GM21367 (cell line): ENCODE measurements around the gene ERI3.

Source experiments
- ATAC-seq: cut with Tn5 transposase; IDR thresholded peaks from one replicate; pipeline ENCODE4 v1.9.1; 2021; ENCODE audit not compliant: unreplicated experiment

Gene ERI3

DNA sequence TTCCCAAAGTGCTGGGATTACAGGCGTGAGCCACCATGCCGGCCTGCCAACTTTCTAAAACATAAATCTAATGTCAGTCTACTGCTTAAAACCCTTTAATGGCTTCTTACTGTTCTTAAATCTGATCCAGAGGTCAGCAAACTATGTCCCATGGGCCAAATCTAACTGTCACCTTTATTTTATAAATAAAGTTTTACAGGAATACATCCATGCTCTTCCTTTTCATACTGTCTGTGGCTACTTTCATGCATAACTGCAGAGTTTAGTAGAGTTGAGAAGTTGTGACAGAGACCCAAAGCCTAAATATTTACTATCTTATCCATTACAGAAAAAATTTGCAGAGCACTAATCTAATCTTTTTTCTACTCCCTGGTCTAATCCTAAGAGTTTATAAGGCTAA lies 3.8 kb downstream of the ERI3 start:
- ATAC-seq: no peak

GRCh38 chr1:44348061-44348485 lies 7.0 kb downstream of the ERI3 start:
- ATAC-seq: no peak

GRCh38 chr1:44347280-44347679 lies 7.8 kb downstream of the ERI3 start:
- no peak for ATAC-seq

GRCh38 chr1:44346878-44347277 lies 8.2 kb downstream of the ERI3 start:
- no peak for ATAC-seq

GRCh38 chr1:44346184-44346583 lies 8.9 kb downstream of the ERI3 start:
- no peak for ATAC-seq

DNA sequence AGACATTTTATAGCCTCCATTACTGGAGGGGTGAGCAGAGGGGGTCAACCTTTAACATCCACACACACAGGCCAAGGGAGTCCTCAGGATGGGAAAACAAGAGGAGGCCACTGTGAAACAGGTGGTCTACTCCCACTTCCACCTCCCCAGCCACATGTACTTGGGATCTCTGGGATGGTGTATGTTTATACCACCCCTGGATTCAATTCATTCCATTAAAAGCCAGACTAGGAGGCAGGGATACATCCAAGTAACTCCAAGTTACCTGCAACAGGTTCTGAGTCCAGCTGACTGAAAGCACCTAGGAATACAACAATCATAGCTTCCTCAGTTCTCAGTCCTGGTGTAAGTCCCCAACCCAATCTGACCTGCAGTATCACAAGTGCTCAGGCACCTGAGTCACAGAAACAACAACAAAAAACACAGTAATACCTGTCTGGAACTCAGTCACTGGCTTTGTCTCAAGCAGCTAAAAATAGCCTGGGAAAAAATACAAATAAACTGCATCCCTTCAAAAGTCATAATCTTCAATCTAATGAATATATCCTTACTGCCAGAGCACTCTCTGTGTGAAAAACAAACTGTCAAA lies 9.8 kb downstream of the ERI3 start:
- ATAC-seq: no peak

GRCh38 chr1:44339731-44340130 lies 15.3 kb downstream of the ERI3 start:
- no peak for ATAC-seq

DNA sequence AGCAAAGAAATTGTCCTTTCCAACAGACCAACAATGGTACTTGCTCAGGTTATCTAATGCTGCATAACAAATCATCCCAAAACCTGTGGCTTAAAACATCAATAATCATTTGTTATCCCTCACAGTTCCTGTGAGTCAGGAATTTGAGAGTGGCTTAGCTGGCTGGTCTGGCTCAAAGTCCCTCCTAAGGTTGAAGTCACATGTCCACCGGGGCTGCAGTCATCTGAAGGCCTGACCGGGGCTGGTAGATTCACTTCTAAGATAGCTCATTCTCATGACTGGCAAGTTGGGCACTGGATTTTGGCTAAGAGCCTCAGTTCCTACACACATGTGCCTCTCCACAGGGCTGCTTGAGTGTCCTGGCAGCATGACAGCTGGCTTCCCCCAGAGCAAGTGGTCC lies 16.9 kb downstream of the ERI3 start:
- no peak for ATAC-seq

- ATAC-seq: no peak
Measured at GRCh38 chr1:44336668-44337067, 18.4 kb downstream of the ERI3 start.

DNA sequence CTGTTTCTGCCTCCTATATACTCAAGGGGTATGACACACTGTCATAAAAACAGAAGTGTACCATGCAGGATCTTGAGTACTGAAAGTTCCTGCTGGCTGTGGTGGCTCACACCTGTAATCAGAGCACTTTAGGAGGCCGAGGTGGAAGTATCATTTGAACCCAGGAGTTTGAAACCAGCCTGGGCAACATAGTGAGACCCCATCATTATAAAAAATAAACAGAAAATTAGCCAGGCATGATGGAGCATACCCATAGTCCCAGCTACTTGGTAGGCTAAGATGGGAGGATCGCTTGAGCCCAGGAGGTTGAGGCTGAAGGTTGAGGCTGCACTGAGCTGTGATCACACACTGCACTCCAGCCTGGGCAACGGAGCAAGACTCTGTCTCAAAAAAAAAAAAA lies 20.1 kb downstream of the ERI3 start:
- no peak for ATAC-seq

GRCh38 chr1:44333376-44333775 lies 21.7 kb downstream of the ERI3 start:
- ATAC-seq: no peak

GRCh38 chr1:44332505-44332904 lies 22.6 kb downstream of the ERI3 start:
- ATAC-seq: no peak

DNA sequence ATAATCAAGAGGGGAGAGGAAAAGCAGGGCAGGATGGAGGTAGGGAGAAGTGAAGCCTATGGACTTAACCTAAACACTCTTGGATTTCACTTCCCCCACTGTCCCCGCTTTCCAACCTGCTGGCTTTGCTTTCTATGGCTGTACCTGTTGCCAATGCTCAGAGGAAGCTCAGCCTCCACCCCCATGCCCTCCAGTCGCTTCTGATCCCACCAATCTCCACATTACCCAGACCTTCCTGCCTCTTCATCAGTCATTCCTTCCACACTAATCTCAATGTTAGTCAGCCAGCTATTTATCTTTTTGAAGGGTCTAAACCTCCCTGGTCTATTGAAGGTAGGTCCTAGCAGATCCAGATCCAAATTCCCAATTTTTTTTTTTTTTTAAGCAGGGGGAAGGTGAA lies 24.1 kb downstream of the ERI3 start:
- ATAC-seq: no peak

DNA sequence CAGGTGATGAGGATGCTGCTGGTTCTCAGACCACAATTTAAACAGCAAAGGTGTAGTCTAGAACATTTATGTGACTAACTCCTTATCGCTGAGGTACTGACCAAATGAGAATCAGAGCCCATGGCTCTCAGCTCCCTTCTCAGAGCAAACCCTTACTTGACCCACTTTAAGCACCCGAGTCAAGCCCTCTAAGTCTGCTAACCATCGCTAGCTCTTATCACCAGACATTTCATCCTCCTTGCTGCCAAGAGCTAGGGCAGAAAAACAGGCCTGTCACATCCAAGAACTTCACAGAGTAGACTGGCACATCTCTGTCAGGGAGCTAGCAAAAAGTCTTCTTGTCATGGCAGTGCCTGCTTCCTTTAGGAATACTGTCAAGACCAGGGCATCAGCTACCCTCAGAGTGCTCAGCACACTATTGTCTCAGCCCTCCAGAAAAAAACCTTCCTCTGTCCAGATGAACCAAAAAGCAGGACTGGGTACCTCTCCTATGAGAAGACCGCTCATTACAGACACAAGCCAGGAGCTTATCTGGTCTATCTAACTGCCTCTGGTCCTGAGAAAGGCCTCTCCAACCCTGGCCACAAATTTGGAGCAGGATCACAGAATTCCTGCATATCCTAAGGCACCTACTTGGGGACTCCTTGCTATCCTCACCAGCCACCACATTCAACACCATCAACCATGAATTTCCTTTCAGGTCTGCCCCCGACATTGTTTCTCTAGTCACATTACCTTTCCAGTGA lies 26.2 kb downstream of the ERI3 start:
- no peak for ATAC-seq

DNA sequence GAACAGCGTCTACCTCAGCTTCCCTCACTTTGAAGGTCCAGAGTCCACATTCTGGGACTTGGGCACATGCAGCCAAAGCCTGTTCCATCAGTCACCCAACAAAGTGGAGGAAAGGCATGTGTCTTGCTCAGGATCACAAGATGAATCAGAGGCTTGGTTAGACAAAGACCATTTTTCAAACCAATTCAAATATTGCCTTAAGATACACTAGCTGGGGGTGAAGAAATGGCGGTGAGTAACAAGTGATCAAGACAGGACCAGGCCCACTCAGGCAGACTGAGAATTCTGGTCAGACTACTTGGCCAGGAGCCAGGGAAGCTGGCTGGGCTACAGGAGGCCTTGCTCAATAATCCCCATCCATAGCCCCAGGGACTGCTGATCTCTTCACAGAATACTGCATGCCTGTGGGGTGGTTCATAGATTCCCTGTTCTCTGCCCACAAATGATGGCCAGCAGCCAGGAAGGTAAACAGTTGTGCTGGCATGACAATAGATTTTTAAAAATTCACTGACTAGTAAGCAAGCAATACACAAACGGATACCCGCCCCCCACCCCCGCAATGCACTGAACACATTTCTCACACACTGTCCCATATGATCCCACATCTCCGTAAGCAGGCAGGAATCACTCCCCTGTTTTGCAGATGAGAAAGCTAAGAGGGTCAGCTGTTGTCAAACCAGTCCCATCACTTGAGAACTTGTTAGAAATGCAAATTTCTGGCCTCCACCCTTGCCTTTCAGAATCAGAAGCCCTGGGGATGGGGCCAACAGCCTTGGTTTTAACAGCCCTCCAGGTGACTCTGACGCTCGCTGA lies 27.2 kb downstream of the ERI3 start:
- ATAC-seq: no peak

- ATAC-seq: no peak
Measured at GRCh38 chr1:44326821-44327465, 28.1 kb downstream of the ERI3 start.

DNA sequence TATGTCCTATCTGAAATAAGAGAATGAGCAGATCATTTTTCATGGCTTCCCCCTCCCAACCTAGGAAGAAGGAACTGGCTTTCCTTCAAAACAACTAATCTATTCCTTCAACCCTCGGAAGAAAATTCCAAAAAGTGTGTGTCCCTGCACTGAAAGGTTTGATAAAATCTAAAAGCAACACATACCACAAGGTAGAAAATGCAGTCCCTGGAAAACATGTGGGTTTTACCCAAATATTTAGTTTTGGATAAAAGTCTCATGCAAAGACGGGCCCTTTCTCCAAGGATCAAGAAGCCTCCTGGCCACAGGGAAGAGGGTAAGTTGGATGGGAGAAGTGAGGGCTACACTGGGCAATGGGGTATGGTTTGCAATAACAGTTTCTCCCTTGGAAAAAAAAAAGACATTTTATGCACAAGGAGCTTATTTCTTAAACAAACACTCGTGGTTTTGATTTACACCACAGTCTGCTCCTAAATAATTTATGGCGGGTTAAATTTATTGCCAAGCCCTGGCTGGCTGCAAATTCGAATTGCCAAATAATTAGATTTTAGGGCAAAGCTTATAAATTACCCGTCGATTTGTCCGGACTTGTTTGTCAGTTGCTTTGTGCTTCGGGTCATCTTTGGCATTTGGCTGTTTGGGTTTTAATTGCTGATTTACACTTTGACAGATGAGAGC lies 28.9 kb downstream of the ERI3 start:
- no peak for ATAC-seq

- no peak for ATAC-seq
Measured at GRCh38 chr1:44323947-44324346, 31.1 kb downstream of the ERI3 start.

GRCh38 chr1:44322367-44322766 lies 32.7 kb downstream of the ERI3 start:
- no peak for ATAC-seq

DNA sequence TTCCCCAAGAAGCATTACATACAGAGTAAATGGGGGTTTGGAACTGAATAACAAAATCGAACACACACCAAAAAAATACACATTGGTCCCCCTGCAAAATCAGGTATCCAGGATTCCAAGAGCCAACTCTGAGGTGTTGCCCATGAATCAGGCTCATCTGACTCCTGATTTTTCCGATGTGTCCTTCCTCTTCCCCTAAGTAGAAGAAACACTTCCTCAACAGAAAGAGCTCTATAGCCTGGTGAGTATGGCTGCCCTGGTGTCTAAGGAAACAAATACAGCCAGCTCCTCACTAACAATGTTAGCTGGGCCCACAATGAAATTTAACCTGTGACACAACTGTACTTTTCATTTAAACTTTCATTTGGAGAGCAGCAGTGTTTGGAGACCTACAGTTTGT lies 33.6 kb downstream of the ERI3 start:
- no peak for ATAC-seq
